A673 (cell line): ENCODE measurements around the gene CNOT3. TPM values are rescaled to one million over a fixed set of nuclear protein-coding genes. Genes with fewer than 3 reads are reported as not detected.

Experiments
- BruUV-seq: library from RNA; stranded (reverse); fragments of 400-500 nt; replicated peaks from 2 replicates; lab custom pipeline; 2021; lab: Mats Ljungman, UMichigan
- CTCF ChIA-PET: fragments of 300-600 bp; sonication (Branson Sonifier 250); formaldehyde crosslinking; loops from one replicate; lab custom pipeline; 2022; ENCODE audit warnings: antibody characterized with exemption; lab: Charles Lee
- POLR2A ChIA-PET: fragments of 300-600 bp; sonication (Branson Sonifier 250); formaldehyde crosslinking; loops from one replicate; lab custom pipeline; 2022; ENCODE audit warnings: antibody characterized with exemption; ENCODE audit not compliant: low non-redundant PET; lab: Charles Lee
- DNase-seq: peaks from one replicate; pipeline ENCODE4 v3.0.0-alpha.2; 2015; ENCODE audit warnings: low spot score
- H3K27ac ChIP-seq: fragments of 200-600 bp; sonication (generic); 2 replicates; pipeline ENCODE4 v1.5.1; 2016; ENCODE audit warnings: mixed run types, low read depth, mild to moderate bottlenecking, mixed read lengths, antibody characterized with exemption, low read length; ENCODE audit not compliant: poor library complexity, severe bottlenecking
- H3K27me3 ChIP-seq: fragments of 200-600 bp; sonication (generic); replicated peaks from 2 replicates; pipeline ENCODE4 v1.6.1; 2017; ENCODE audit warnings: mixed run types, low read depth, mild to moderate bottlenecking, mixed read lengths, antibody characterized with exemption, low read length; ENCODE audit not compliant: insufficient read depth, poor library complexity
- H3K36me3 ChIP-seq: fragments of 200-600 bp; sonication (generic); 2 replicates; pipeline ENCODE4 v1.6.1; 2016; ENCODE audit warnings: mixed run types, mild to moderate bottlenecking, mixed read lengths, antibody characterized with exemption, low read length; ENCODE audit not compliant: insufficient read depth, poor library complexity, severe bottlenecking
- H3K4me1 ChIP-seq: fragments of 200-600 bp; sonication (generic); 2 replicates; pipeline ENCODE4 v1.6.1; 2017; ENCODE audit warnings: mixed run types, mild to moderate bottlenecking, mixed read lengths, antibody characterized with exemption, low read length; ENCODE audit not compliant: insufficient read depth, poor library complexity, severe bottlenecking
- H3K4me3 ChIP-seq: fragments of 200-600 bp; sonication (generic); 2 replicates; pipeline ENCODE4 v1.5.1; 2016; ENCODE audit warnings: low read depth, mixed run types, mild to moderate bottlenecking, mixed read lengths, low read length; ENCODE audit not compliant: poor library complexity, severe bottlenecking
- H3K9me3 ChIP-seq: fragments of 200-600 bp; sonication (generic); 2 replicates; pipeline ENCODE4 v1.6.1; 2016; ENCODE audit warnings: mixed run types, low read depth, mild to moderate bottlenecking, mixed read lengths, antibody characterized with exemption, low read length; ENCODE audit not compliant: poor library complexity, severe bottlenecking
- EZH2 ChIP-seq: fragments of 200-600 bp; sonication (generic); IDR thresholded peaks from 2 replicates; pipeline ENCODE4 v1.6.1; 2017; ENCODE audit warnings: borderline replicate concordance, low read depth, mild to moderate bottlenecking, mixed read lengths, antibody characterized with exemption, low read length; ENCODE audit not compliant: poor library complexity, severe bottlenecking
- intact Hi-C: fragments of 100-400 bp; cut with micrococcal nuclease; formaldehyde crosslinking; loops from one replicate; pipeline ENCODE4 v1.10.0; 2022; ENCODE audit not compliant: unreplicated experiment
- total RNA-seq: library from RNA; stranded (reverse); gene quantifications from 2 replicates; pipeline ENCODE4 v1.2.3, GENCODE V29; 2021
- TF ChIP-seq, protein P1 (sequence below): fragments of 300-800, 200-600 bp; sonication (generic); conservative IDR thresholded peaks from 2 replicates; pipeline ENCODE4 v1.5.1; 2017; ENCODE audit warnings: low read depth, mild to moderate bottlenecking, antibody characterized with exemption, low read length, moderate library complexity, mixed read lengths

Gene CNOT3
- total RNA-seq, 1 experiment from 2014 or later: 102 TPM

- H3K9me3 ChIP-seq: no peaks in the 10 kb centered on the region
- DNase-seq: no peak
- intact Hi-C loops: no loop called here
- H3K4me3 ChIP-seq: no peak overlapping the region
- no peak overlapping the region for H3K27ac ChIP-seq
- no peaks in the 10 kb centered on the region for H3K27me3 ChIP-seq
- H3K4me1 ChIP-seq: no peaks in the 10 kb centered on the region
- POLR2A ChIA-PET: no interaction called here
- CTCF ChIA-PET: no interaction called here
- H3K36me3 ChIP-seq: peaks cover 55% of the 10 kb centered on the region
- TF ChIP-seq, protein P1, sequence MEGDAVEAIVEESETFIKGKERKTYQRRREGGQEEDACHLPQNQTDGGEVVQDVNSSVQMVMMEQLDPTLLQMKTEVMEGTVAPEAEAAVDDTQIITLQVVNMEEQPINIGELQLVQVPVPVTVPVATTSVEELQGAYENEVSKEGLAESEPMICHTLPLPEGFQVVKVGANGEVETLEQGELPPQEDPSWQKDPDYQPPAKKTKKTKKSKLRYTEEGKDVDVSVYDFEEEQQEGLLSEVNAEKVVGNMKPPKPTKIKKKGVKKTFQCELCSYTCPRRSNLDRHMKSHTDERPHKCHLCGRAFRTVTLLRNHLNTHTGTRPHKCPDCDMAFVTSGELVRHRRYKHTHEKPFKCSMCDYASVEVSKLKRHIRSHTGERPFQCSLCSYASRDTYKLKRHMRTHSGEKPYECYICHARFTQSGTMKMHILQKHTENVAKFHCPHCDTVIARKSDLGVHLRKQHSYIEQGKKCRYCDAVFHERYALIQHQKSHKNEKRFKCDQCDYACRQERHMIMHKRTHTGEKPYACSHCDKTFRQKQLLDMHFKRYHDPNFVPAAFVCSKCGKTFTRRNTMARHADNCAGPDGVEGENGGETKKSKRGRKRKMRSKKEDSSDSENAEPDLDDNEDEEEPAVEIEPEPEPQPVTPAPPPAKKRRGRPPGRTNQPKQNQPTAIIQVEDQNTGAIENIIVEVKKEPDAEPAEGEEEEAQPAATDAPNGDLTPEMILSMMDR: no peak
- TF ChIP-seq EZH2: no peak
- no TSS peak for BruUV-seq
Measured at GRCh38 chr19:54108496-54108895, 29.1 kb upstream of the CNOT3 start.

DNA sequence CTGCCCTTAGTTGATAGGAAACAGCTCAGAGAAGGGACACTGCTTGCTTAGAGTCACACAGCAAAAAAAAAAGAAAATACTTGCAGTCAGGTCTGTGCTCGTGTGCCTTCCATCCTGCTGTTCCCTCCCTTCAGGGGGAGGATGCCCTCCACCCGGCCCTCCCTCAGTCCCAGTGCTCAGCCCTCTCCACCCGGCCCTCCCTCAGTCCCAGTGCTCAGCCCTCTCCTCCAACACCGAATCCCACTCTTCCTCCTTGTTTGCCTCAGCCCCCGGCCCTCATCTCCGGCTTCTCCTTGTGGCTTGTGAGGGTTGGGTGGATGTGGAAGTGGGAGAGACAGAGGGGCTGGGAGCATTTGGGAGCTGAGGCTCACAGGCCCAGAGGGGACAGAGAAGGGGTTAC, 27.9 kb upstream of the CNOT3 start:
- BruUV-seq: no TSS peak
- CTCF ChIA-PET: no interaction called here
- no peak overlapping the region for H3K27ac ChIP-seq
- H3K9me3 ChIP-seq: no peaks in the 10 kb centered on the region
- intact Hi-C loops: no loop called here
- POLR2A ChIA-PET: no interaction called here
- H3K36me3 ChIP-seq: peaks cover 55% of the 10 kb centered on the region
- TF ChIP-seq, protein P1: no peak
- no peak for TF ChIP-seq EZH2
- DNase-seq: no peak
- no peaks in the 10 kb centered on the region for H3K4me1 ChIP-seq
- no peaks in the 10 kb centered on the region for H3K27me3 ChIP-seq
- no peak overlapping the region for H3K4me3 ChIP-seq

GRCh38 chr19:54114340-54115108, 23.0 kb upstream of the CNOT3 start:
- DNase-seq: peak; percentile 61
- Histone ChIP-seq H3K9me3 (no peaks in the 10 kb centered on the region), H3K4me1 (peaks cover 7% of the 10 kb centered on the region), H3K27me3 (no peaks in the 10 kb centered on the region), H3K4me3 (peak overlapping the region; percentile 70), H3K36me3 (peaks cover 27% of the 10 kb centered on the region), H3K27ac (peak overlapping the region; percentile 93)
- ChIA-PET POLR2A (no interaction called here), CTCF (interaction anchor here (0.5 to 1.4 kb wide), 2 partner anchors 84 to 316 kb away, joined by 3 to 8 read pairs; no protein-coding TSS in a partner anchor)
- no TSS peak for BruUV-seq
- TF ChIP-seq EZH2: no peak
- TF ChIP-seq, protein P1: no peak
- intact Hi-C loops: no loop called here
